ENCODE data around the gene MAP3K15. TPM values are rescaled to one million over a fixed set of nuclear protein-coding genes. Genes with fewer than 3 reads are reported as not detected.
"Not testable (repeated sequence)": the region's sequence is repeated elsewhere in the genome, so short reads cannot be mapped to it uniquely, and the experiment has no call there.

The MAP3K15 gene
- total and polyA plus RNA-seq, 9 donors, result 0.37 to 11.6 (median 1.4) TPM

GRCh38 chrX:19446397-19446796 is 68.9 kb downstream of the MAP3K15 start:
- H3K27ac ChIP-seq, result no peak overlapping the region
- WGBS, 3 donors, result 57 to 65% (median 62%) methylated on average over 4 of the region's 4 CpGs
- TF ChIP-seq POLR2A (IDR thresholded peaks at IDR 0.05), result no peak
- no peak for TF ChIP-seq CTCF (IDR thresholded peaks at IDR 0.05)
- TF ChIP-seq EP300 (IDR thresholded peaks at IDR 0.05), result no peak
- no peaks in the 10 kb centered on the region for H3K4me1 ChIP-seq (ENCODE audit: insufficient read depth)
- no peak for DNase-seq
- no peaks in the 10 kb centered on the region for H3K9me3 ChIP-seq
- H3K27me3 ChIP-seq, result no peaks in the 10 kb centered on the region
- H3K4me3 ChIP-seq, result no peak overlapping the region
- intact Hi-C loops (cut with DNase I), result no loop called here
- H3K36me3 ChIP-seq, result no peaks in the 10 kb centered on the region

- H3K4me3 ChIP-seq; H3K27ac ChIP-seq; H3K36me3 ChIP-seq; H3K27me3 ChIP-seq; H3K9me3 ChIP-seq; H3K4me1 ChIP-seq (ENCODE audit: insufficient read depth); DNase-seq; intact Hi-C loops (cut with DNase I): not testable (repeated sequence)
- 77 to 81% (median 79%) methylated on average over 10 of the region's 10 CpGs for WGBS, 3 donors
These were observed 69.5 kb downstream of the MAP3K15 start for GRCh38 chrX:19445772-19446171.

GRCh38 chrX:19443869-19444526 is 71.3 kb downstream of the MAP3K15 start:
- 81 to 83% (median 81%) methylated on average over 10 of the region's 10 CpGs for WGBS, 3 donors
- no peak for TF ChIP-seq EP300 (IDR thresholded peaks at IDR 0.05)
- TF ChIP-seq CTCF (IDR thresholded peaks at IDR 0.05), result no peak
- TF ChIP-seq POLR2A (IDR thresholded peaks at IDR 0.05), result no peak
- H3K27ac ChIP-seq, result no peak overlapping the region
- H3K36me3 ChIP-seq, result no peaks in the 10 kb centered on the region
- H3K4me1 ChIP-seq (ENCODE audit: insufficient read depth), result no peaks in the 10 kb centered on the region
- no peak for DNase-seq
- H3K27me3 ChIP-seq, result no peaks in the 10 kb centered on the region
- intact Hi-C loops (cut with DNase I), result no loop called here
- no peaks in the 10 kb centered on the region for H3K9me3 ChIP-seq
- no peak overlapping the region for H3K4me3 ChIP-seq

- Histone ChIP-seq H3K9me3 (no peaks in the 10 kb centered on the region), H3K4me3 (no peak overlapping the region), H3K27me3 (no peaks in the 10 kb centered on the region), H3K27ac (no peak overlapping the region), H3K36me3 (no peaks in the 10 kb centered on the region), H3K4me1 (ENCODE audit: insufficient read depth) (no peaks in the 10 kb centered on the region)
- intact Hi-C loops (cut with DNase I), result no loop called here
- no peak for DNase-seq
- TF ChIP-seq POLR2A (IDR thresholded peaks at IDR 0.05) (no peak), EP300 (IDR thresholded peaks at IDR 0.05) (no peak)
- 16 to 35% (median 23%) methylated on average over 3 of the region's 3 CpGs for WGBS, 3 donors
These were observed 74.6 kb downstream of the MAP3K15 start for GRCh38 chrX:19440713-19441112.

- WGBS, 3 donors, result 71 to 86% (median 77%) methylated on average over 4 of the region's 4 CpGs
- H3K27me3 ChIP-seq; H3K4me3 ChIP-seq; H3K9me3 ChIP-seq; H3K36me3 ChIP-seq; H3K4me1 ChIP-seq (ENCODE audit: insufficient read depth); intact Hi-C loops (cut with DNase I); H3K27ac ChIP-seq; DNase-seq: not testable (repeated sequence)
These were observed 92.6 kb downstream of the MAP3K15 start for GRCh38 chrX:19422661-19423060.

GRCh38 chrX:19410259-19410658 is 105.0 kb downstream of the MAP3K15 start:
- 74 to 87% (median 77%) methylated on average over 2 of the region's 2 CpGs for WGBS, 3 donors
- H3K27me3 ChIP-seq, result no peaks in the 10 kb centered on the region
- DNase-seq, result no peak
- TF ChIP-seq POLR2A (IDR thresholded peaks at IDR 0.05) (no peak), CTCF (IDR thresholded peaks at IDR 0.05) (no peak), EP300 (IDR thresholded peaks at IDR 0.05) (no peak)
- intact Hi-C loops (cut with DNase I), result no loop called here
- no peaks in the 10 kb centered on the region for H3K36me3 ChIP-seq
- no peak overlapping the region for H3K4me3 ChIP-seq
- no peak overlapping the region for H3K27ac ChIP-seq
- H3K9me3 ChIP-seq, result no peaks in the 10 kb centered on the region
- no peaks in the 10 kb centered on the region for H3K4me1 ChIP-seq (ENCODE audit: insufficient read depth)
